ENCODE data around the gene TMEM150A. TPM values are rescaled to one million over a fixed set of nuclear protein-coding genes. Genes with fewer than 3 reads are reported as not detected.

Gene TMEM150A, protein sequence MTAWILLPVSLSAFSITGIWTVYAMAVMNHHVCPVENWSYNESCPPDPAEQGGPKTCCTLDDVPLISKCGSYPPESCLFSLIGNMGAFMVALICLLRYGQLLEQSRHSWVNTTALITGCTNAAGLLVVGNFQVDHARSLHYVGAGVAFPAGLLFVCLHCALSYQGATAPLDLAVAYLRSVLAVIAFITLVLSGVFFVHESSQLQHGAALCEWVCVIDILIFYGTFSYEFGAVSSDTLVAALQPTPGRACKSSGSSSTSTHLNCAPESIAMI
- 12.2 and 30.4 TPM in 2 replicates for total RNA-seq

DNA sequence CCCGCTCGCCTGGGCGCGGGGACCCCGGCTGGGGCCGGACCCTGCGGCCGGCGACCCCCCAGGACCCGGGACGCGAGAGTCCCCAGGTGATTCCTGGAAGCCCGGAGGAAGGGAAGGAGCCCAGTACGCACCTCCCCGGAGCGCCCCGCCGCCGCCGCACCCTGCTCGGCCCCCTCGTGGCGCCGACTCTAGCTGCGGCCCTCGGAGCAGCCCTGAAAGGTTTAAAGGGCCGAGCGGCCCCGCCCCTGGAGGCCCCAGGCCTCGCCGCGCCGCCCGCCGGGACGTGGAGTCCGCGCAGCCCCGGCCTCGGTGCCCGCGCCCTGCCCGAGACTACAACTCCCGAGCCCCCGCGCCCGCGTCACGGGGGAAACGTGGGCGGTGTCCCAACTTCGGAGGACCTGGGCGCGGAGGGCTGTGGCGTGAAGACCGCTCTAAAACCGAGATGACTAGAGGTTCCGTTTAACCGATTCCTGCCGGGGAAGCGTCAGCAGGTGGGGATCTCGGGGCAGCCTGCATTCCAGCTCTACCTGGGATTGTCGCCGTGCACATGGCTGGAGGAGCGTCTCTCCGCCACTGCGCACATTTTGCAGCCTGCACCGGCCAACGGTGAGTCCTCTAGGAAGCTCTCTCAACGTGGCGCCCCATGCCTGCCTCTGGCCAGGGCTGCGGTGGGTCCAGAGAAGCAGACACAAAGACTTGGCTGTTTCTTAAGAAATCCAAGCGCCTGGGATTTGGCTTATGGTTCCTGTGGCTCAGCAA lies at the start of gene TMEM150A:
Gene TMEM150A, minus strand, starts transcription at position 223 of the 759 bp plus-strand sequence. CDS start 750 bp downstream, outside the sequence.

GRCh38 chr2:85611705-85612587 lies 9.4 kb upstream of the TMEM150A start, which contains the start of gene C2orf68:
TSS of gene C2orf68 (minus strand) at chr2:85612066. CDS start at chr2:85611984, 82 bp downstream.

DNA sequence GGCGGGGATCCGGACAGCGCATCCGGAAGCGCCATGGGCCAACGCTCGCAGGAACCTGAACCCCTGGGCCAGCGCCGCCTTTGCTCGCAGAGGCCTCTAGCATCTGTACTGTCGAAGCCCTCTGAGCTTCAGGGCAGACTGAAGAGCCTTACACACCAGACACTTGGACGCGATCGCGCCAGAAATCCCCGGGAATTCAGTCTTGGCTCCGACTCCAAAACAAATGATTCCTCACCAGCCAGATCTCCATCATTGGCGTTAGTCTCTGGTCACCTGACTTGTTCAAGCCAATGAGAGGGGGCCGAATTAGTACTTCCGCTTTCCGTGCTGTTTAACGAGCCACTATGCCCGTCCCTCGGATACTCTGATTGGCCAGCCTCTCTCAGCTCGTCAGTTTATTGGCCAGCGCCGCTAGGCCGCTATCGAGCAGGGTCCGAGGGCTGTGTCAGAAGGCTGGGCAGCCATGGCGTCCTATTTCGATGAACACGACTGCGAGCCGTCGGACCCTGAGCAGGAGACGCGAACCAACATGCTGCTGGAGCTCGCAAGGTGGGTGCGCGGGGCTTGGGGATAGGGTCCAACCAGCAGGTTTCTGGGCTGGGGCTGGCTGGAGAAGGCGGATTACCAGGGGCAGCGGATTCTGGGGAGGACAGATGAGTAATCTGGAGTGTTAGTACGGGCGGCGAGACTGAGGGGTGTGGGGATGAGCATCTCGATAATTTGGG lies 7.0 kb downstream of the TMEM150A start, which contains the start of gene RNF181:
Gene RNF181, plus strand, starts transcription at position 445 of the 725 bp plus-strand sequence. Its CDS starts 19 bp downstream, at position 464.

GRCh38 chr2:85584354-85584856 lies 18.1 kb downstream of the TMEM150A start, which contains the start of gene VAMP5:
TSS of gene VAMP5 (plus strand) at chr2:85584431. CDS start at chr2:85584491, 60 bp downstream.

GRCh38 chr2:85577386-85578242 lies 24.9 kb downstream of the TMEM150A start, which contains the start of gene VAMP8:
TSS of gene VAMP8 (plus strand) at chr2:85577586. CDS start at chr2:85577647, 61 bp downstream.

GRCh38 chr2:85561280-85562212 lies 41.0 kb downstream of the TMEM150A start, which contains the start of gene GGCX:
TSS of gene GGCX (minus strand) at chr2:85561493. CDS start at chr2:85561428, 65 bp downstream.

Other genes starting within 250 kb of the TMEM150A start
- gene RETSAT, start 248.2 kb downstream of the TMEM150A start, total RNA-seq: 26.2 and 39.8 TPM in 2 replicates
- gene ELMOD3, start 247.9 kb downstream of the TMEM150A start, total RNA-seq: 8.7 and 13.0 TPM in 2 replicates
- gene CAPG, start 192.3 kb downstream of the TMEM150A start, total RNA-seq: 236 and 507 TPM in 2 replicates
- gene SH2D6, start 184.0 kb downstream of the TMEM150A start, total RNA-seq: 0.38 TPM in 1 of 2 replicates, not detected in the other
- 53.1 and 122 TPM in 2 replicates for gene MAT2A, start 63.5 kb downstream of the TMEM150A start, total RNA-seq
- 34.5 and 37.0 TPM in 2 replicates for gene GGCX, start 41.2 kb downstream of the TMEM150A start, total RNA-seq
- gene VAMP8, start 25.1 kb downstream of the TMEM150A start, total RNA-seq: 26.7 and 34.1 TPM in 2 replicates
- 43.7 and 52.6 TPM in 2 replicates for gene VAMP5, start 18.3 kb downstream of the TMEM150A start, total RNA-seq
- 167 and 184 TPM in 2 replicates for gene RNF181, start 7.0 kb downstream of the TMEM150A start, total RNA-seq
- 15.5 and 17.7 TPM in 2 replicates for gene C2orf68, start 9.4 kb upstream of the TMEM150A start, total RNA-seq
- 39.0 and 82.9 TPM in 2 replicates for gene USP39, start 13.5 kb upstream of the TMEM150A start, total RNA-seq
- not detected in 2 replicates for gene SFTPB, start 65.5 kb upstream of the TMEM150A start, total RNA-seq
- not detected in 2 replicates for gene GNLY, start 91.7 kb upstream of the TMEM150A start, total RNA-seq
- gene ATOH8, start 151.3 kb upstream of the TMEM150A start, total RNA-seq: 2.4 and 3.3 TPM in 2 replicates